Measurements from ENCODE around the gene DUSP6.

DUSP6 gene

GRCh38 chr12:89323568-89324218 lies 28.6 kb downstream of the DUSP6 start:
- no peak for DNase-seq (ENCODE audit: low read depth)
- no peak for TF ChIP-seq CTCF (IDR thresholded peaks at IDR 0.05; ENCODE audit: low read length, missing control alignments)
- H3K4me3 ChIP-seq (replicated peaks; ENCODE audit: low read depth, low read length), result no peak overlapping the region

GRCh38 chr12:89320735-89321134 lies 31.6 kb downstream of the DUSP6 start:
- no peak for TF ChIP-seq CTCF (IDR thresholded peaks at IDR 0.05; ENCODE audit: low read length, missing control alignments)
- H3K4me3 ChIP-seq (replicated peaks; ENCODE audit: low read depth, low read length), result no peak overlapping the region
- DNase-seq (ENCODE audit: low read depth), result no peak

GRCh38 chr12:89319606-89320005 lies 32.7 kb downstream of the DUSP6 start:
- no peak for TF ChIP-seq CTCF (IDR thresholded peaks at IDR 0.05; ENCODE audit: low read length, missing control alignments)
- DNase-seq (ENCODE audit: low read depth), result no peak
- no peak overlapping the region for H3K4me3 ChIP-seq (replicated peaks; ENCODE audit: low read depth, low read length)

GRCh38 chr12:89319122-89319521 lies 33.2 kb downstream of the DUSP6 start:
- peak; percentile 66 for DNase-seq (ENCODE audit: low read depth)
- TF ChIP-seq CTCF (IDR thresholded peaks at IDR 0.05; ENCODE audit: low read length, missing control alignments), result no peak
- H3K4me3 ChIP-seq (replicated peaks; ENCODE audit: low read depth, low read length), result no peak overlapping the region

GRCh38 chr12:89316705-89317139 lies 35.6 kb downstream of the DUSP6 start:
- TF ChIP-seq CTCF (IDR thresholded peaks at IDR 0.05; ENCODE audit: low read length, missing control alignments), result no peak
- DNase-seq (ENCODE audit: low read depth), result no peak

GRCh38 chr12:89314060-89314761 lies 38.1 kb downstream of the DUSP6 start:
- DNase-seq (ENCODE audit: low read depth), result no peak
- no peak for TF ChIP-seq CTCF (IDR thresholded peaks at IDR 0.05; ENCODE audit: low read length, missing control alignments)
- no peak overlapping the region for H3K4me3 ChIP-seq (replicated peaks; ENCODE audit: low read depth, low read length)

More at GRCh38 chr12:89316705-89317139, 35.6 kb downstream of the DUSP6 start:
- no peak overlapping the region for H3K4me3 ChIP-seq (replicated peaks; ENCODE audit: low read depth, low read length)
